Measurements from ENCODE around the gene ROBO2.

- TF ChIP-seq FOXA1 (IDR thresholded peaks at IDR 0.05) (no peak), HDGF (IDR thresholded peaks at IDR 0.05; ENCODE audit: borderline replicate concordance) (no peak), ELF4 (IDR thresholded peaks at IDR 0.05) (no peak), BHLHE40 (IDR thresholded peaks at IDR 0.05; ENCODE audit: borderline replicate concordance) (no peak), SP1 (IDR thresholded peaks at IDR 0.05) (no peak), CTBP1 (IDR thresholded peaks at IDR 0.05; ENCODE audit: borderline replicate concordance) (no peak), NFRKB (IDR thresholded peaks at IDR 0.05) (no peak)
Observed at GRCh38 chr3:77102951-77103769, 63.3 kb downstream of the ROBO2 start.

Measured in HEK293T (cell line).